ENCODE results near the gene MED12L. TPM values are rescaled to one million over a fixed set of nuclear protein-coding genes. Genes with fewer than 3 reads are reported as not detected.

The MED12L gene
- total RNA-seq, 1 experiment from 2014 or later = 14.9 TPM

DNA sequence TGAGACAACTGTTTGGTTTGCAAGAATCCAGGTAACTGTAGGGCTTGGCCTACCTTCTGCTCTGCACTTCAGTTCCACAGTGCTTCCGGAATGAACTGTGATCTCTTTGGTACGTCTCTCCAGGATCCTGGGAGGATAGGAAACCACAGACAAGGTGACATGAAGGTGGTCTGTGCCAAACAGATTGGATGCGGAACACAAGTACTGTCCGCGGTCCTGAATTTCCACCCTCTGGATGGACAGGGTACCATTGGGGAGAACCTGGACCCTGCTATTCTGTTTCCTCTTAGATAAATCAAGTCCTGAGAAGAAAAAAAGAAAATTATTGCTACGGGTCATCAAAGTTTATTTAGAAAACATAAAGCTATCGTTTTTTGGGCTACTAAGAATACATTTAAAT lies 358.1 kb downstream of the MED12L start:
- no peaks in the 10 kb centered on the region for H3K27me3 Mint-ChIP-seq (ENCODE audit: low read depth)
- Histone ChIP-seq H3K79me1 (ENCODE audit: insufficient read depth, low read depth, low read length, poor library complexity, severe bottlenecking) (no peaks in the 10 kb centered on the region), H3K9ac (ENCODE audit: extremely low read depth, insufficient read length, low read length) (no peak overlapping the region), H3K79me2 (ENCODE audit: insufficient read depth, low read length) (no peaks in the 10 kb centered on the region), H2BK5ac (ENCODE audit: insufficient read length, low read length) (no peak overlapping the region), H3K27ac (ENCODE audit: insufficient read length, low read depth, low read length) (no peak overlapping the region), H3K18ac (ENCODE audit: insufficient read length, low read depth, low read length) (no peak overlapping the region), H3K14ac (ENCODE audit: insufficient read depth, low read length) (no peak overlapping the region), H3K23me2 (ENCODE audit: insufficient read length, low read depth, low read length, poor library complexity, severe bottlenecking) (no peaks in the 10 kb centered on the region), H4K20me1 (ENCODE audit: control insufficient read depth, insufficient read depth, insufficient read length) (no peaks in the 10 kb centered on the region), H2BK15ac (ENCODE audit: low read depth, low read length) (no peak overlapping the region), H2AK5ac (ENCODE audit: insufficient read length, low read length) (no peak overlapping the region), H4K5ac (ENCODE audit: insufficient read length, low read depth, low read length) (no peak overlapping the region), H3K27me3 (ENCODE audit: insufficient read depth, low read length) (no peaks in the 10 kb centered on the region), H3K4ac (ENCODE audit: low read depth, low read length) (no peak overlapping the region), H3K9me3 (ENCODE audit: control insufficient read depth, low read depth, low read length) (no peaks in the 10 kb centered on the region), H3K4me1 (ENCODE audit: insufficient read depth, low read length) (no peaks in the 10 kb centered on the region), H3K4me2 (ENCODE audit: insufficient read depth, insufficient read length, low read length) (no peak overlapping the region), H2BK120ac (ENCODE audit: low read depth, low read length, poor library complexity, severe bottlenecking) (no peak overlapping the region), H3K56ac (ENCODE audit: insufficient read length, low read depth, low read length) (no peak overlapping the region), H4K8ac (replicated peaks; ENCODE audit: insufficient read length, low read depth, low read length) (no peak overlapping the region), H2BK12ac (ENCODE audit: insufficient read length, low read depth, low read length) (no peak overlapping the region), H4K91ac (ENCODE audit: insufficient read length, low read depth, low read length) (no peak overlapping the region), H3T11ph (ENCODE audit: low read length) (no peak overlapping the region), H3K23ac (ENCODE audit: insufficient read length, low read depth, low read length) (no peak overlapping the region), H2BK20ac (ENCODE audit: low read depth, low read length, poor library complexity, severe bottlenecking) (no peak overlapping the region), H2AFZ (ENCODE audit: low read length) (no peak overlapping the region)
- no CpG with 5 or more reads among the region's 7 CpGs for WGBS (ENCODE audit: extremely low coverage, insufficient read length, low lambda C conversion rate)
- TF ChIP-seq CTCF (conservative IDR thresholded peaks at IDR 0.05) = no peak
- H3K27ac Mint-ChIP-seq = no peak overlapping the region
- no peak overlapping the region for H3K4me3 Mint-ChIP-seq
- H3K9me3 Mint-ChIP-seq = no peaks in the 10 kb centered on the region; a peak in 2 of 5 replicates
- no peak for DNase-seq
- H3K4me1 Mint-ChIP-seq = peaks cover 9 to 10% of the 10 kb centered on the region in 2 experiments
- no peaks in the 10 kb centered on the region for H3K36me3 Mint-ChIP-seq (ENCODE audit: insufficient read depth in 1 of 3, low read depth in 3 of 3)

Measured in H9 (cell line).